SK-N-MC (cell line): ENCODE data around the gene VAV2.

ENCODE experiments used
- EZH2 ChIP-seq: fragments of 200-600 bp; sonication (generic); IDR thresholded peaks from one replicate; pipeline ENCODE4 v1.6.1; 2017; ENCODE audit warnings: antibody characterized with exemption
- FOXP2 ChIP-seq: optimal IDR thresholded peaks from 2 replicates; pipeline ENCODE3; 2011; ENCODE audit warnings: mild to moderate bottlenecking, moderate library complexity; ENCODE audit not compliant: insufficient read depth; ENCODE audit errors: extremely low read length, control extremely low read depth
- POLR2AphosphoS5 ChIP-seq: IDR thresholded peaks from 2 replicates; pipeline ENCODE4 v1.6.1; 2012; ENCODE audit warnings: mild to moderate bottlenecking, low read depth, low read length, borderline replicate concordance

DNA sequence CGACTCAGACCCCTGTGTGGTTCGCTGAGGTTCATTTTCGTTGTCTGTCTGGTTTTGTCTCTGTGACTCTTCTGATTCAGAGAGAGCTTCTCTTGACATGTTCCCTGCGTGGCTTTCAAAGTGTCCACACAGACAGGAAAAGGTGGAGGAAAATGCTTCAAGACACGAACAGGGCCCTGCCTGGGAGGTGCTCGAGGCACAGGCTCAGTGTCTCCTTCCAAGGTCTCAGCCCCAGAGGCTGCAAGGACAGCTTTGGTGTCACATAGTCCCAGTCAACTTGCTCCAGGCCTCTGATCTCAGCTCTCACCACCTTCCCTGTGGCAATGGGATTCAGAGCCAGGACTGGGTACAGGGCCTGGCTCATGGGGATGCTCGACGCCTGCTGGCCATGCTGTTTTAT, 202.3 kb downstream of the VAV2 start:
- no peak for TF ChIP-seq POLR2AphosphoS5
- TF ChIP-seq EZH2: no peak
- no peak for TF ChIP-seq FOXP2
